ENCODE data around the gene C9orf152. TPM values are rescaled to one million over a fixed set of nuclear protein-coding genes. Genes with fewer than 3 reads are reported as not detected.
A peak's percentile ranks its signal among the peaks of the same experiment; 100 is the strongest.

The C9orf152 gene
- total and polyA plus RNA-seq, 9 of the 15 experiments (the other 6 are each of a cell fraction or from before 2014, with no cell fraction given) = not detected

- POLR2A ChIA-PET = no interaction called here
- H4K20me1 ChIP-seq (replicated peaks; ENCODE audit: control insufficient read depth, insufficient read depth, low read length) = peaks cover 34% of the 10 kb centered on the region
- in situ Hi-C loops (cut with MboI) = no loop called here
Measured at GRCh38 chr9:110255034-110255462, 47.1 kb upstream of the C9orf152 start.

More at GRCh38 chr9:110255034-110255462, 47.1 kb upstream of the C9orf152 start:
- CTCF ChIA-PET (ENCODE audit: low intra/inter-chr PET ratio) = no interaction called here
- peak overlapping the region; percentile 91 for H3K4me3 ChIP-seq
- ATAC-seq = peak; percentile 6; the same call in 1 of the 3 replicates
- H3K9ac ChIP-seq (ENCODE audit: insufficient read depth in 1 of 2, low read depth in 2 of 2, low read length in 2 of 2) = peak overlapping the region; percentile 96 to 97
- no peak overlapping the region for H2AFZ ChIP-seq (ENCODE audit: low read depth, low read length)
- H3K9me1 ChIP-seq (ENCODE audit: control insufficient read depth, insufficient read depth, low read length) = no peaks in the 10 kb centered on the region
- 0 out of 2 replicates have a peak, but pooled peaks have one; percentile 9 for TF ChIP-seq DPF2 (IDR thresholded peaks at IDR 0.05)
- TF ChIP-seq NCOA2 (IDR thresholded peaks at IDR 0.05; ENCODE audit: partially characterized antibody in 2 of 2) = no peak
- 0 out of 2 replicates have a peak, but pooled peaks have one; percentile 23 for TF ChIP-seq KLF10 (CRISPR knock-in tag; IDR thresholded peaks at IDR 0.05)
- TF ChIP-seq, protein P1, sequence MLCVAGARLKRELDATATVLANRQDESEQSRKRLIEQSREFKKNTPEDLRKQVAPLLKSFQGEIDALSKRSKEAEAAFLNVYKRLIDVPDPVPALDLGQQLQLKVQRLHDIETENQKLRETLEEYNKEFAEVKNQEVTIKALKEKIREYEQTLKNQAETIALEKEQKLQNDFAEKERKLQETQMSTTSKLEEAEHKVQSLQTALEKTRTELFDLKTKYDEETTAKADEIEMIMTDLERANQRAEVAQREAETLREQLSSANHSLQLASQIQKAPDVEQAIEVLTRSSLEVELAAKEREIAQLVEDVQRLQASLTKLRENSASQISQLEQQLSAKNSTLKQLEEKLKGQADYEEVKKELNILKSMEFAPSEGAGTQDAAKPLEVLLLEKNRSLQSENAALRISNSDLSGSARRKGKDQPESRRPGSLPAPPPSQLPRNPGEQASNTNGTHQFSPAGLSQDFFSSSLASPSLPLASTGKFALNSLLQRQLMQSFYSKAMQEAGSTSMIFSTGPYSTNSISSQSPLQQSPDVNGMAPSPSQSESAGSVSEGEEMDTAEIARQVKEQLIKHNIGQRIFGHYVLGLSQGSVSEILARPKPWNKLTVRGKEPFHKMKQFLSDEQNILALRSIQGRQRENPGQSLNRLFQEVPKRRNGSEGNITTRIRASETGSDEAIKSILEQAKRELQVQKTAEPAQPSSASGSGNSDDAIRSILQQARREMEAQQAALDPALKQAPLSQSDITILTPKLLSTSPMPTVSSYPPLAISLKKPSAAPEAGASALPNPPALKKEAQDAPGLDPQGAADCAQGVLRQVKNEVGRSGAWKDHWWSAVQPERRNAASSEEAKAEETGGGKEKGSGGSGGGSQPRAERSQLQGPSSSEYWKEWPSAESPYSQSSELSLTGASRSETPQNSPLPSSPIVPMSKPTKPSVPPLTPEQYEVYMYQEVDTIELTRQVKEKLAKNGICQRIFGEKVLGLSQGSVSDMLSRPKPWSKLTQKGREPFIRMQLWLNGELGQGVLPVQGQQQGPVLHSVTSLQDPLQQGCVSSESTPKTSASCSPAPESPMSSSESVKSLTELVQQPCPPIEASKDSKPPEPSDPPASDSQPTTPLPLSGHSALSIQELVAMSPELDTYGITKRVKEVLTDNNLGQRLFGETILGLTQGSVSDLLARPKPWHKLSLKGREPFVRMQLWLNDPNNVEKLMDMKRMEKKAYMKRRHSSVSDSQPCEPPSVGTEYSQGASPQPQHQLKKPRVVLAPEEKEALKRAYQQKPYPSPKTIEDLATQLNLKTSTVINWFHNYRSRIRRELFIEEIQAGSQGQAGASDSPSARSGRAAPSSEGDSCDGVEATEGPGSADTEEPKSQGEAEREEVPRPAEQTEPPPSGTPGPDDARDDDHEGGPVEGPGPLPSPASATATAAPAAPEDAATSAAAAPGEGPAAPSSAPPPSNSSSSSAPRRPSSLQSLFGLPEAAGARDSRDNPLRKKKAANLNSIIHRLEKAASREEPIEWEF (CRISPR knock-in tag; IDR thresholded peaks at IDR 0.05) = no peak
- TF ChIP-seq PCBP2 (IDR thresholded peaks at IDR 0.05; ENCODE audit: low read depth, low read length, poor library complexity, severe bottlenecking) = no peak
- no peak for TF ChIP-seq ZBTB11 (CRISPR knock-in tag; IDR thresholded peaks at IDR 0.05)
- TF ChIP-seq KAT8 (IDR thresholded peaks at IDR 0.05; ENCODE audit: low read depth) = no peak
- 0 out of 4 replicates have a peak, but pooled peaks of 1 of the 2 experiments have one; percentile 20 for TF ChIP-seq KDM4B (IDR thresholded peaks at IDR 0.05; ENCODE audit: borderline replicate concordance in 2 of 2, low read depth in 1 of 2)
- intact Hi-C loops (cut with micrococcal nuclease) = loop anchor here (5.0 kb wide), 1 partner anchor 117 kb away; no protein-coding TSS in a partner anchor
- DNase-seq (ENCODE audit: extremely low read depth in 1 of 4, low spot score in 3 of 4) = no peak
- BruUV-seq (replicated peaks) = no TSS peak
- no peak for FAIRE-seq
- H3K4me2 ChIP-seq (ENCODE audit: insufficient read depth, low read length) = peak overlapping the region; percentile 94
- H3K27ac ChIP-seq (ENCODE audit: extremely low read depth, low read depth, low read length) = peak overlapping the region; percentile 97
- peaks cover 15 to 39% of the 10 kb centered on the region in 2 experiments for H3K4me1 ChIP-seq (replicated peaks in 1 of 2; ENCODE audit: control insufficient read depth in 2 of 2, insufficient read depth in 2 of 2, low read length in 2 of 2)
- WGBS (ENCODE audit: insufficient coverage, low coverage, missing lambda C conversion rate) = 0% methylated on average over 17 of the region's 17 CpGs
- peaks cover 80% of the 10 kb centered on the region for H3K79me2 ChIP-seq (ENCODE audit: control insufficient read depth, insufficient read depth, low read length)
- H3K27me3 ChIP-seq (ENCODE audit: control insufficient read depth in 2 of 2, insufficient read depth in 2 of 2, low read length in 2 of 2) = no peaks in the 10 kb centered on the region
- H3K9me3 ChIP-seq (replicated peaks; ENCODE audit: control insufficient read depth, insufficient read depth, low read depth, low read length) = no peaks in the 10 kb centered on the region
- peaks cover 33% of the 10 kb centered on the region for H3K36me3 ChIP-seq (ENCODE audit: control insufficient read depth, insufficient read depth, low read length)

Data from K562 (cell line).